GM12865 (cell line): ENCODE data around the gene MOK.

Source experiments
- DNase-seq: peaks from one replicate; pipeline ENCODE4 v3.0.0; 2010; ENCODE audit warnings: low read depth
- H3K4me3 ChIP-seq: 2 replicates; pipeline ENCODE4 v1.5.1; 2011; ENCODE audit warnings: mild to moderate bottlenecking, low read depth, low read length, control low read depth
- CTCF ChIP-seq: IDR thresholded peaks from 2 replicates; pipeline ENCODE4 v1.5.1; 2011; ENCODE audit warnings: low read length, control low read depth, low read depth, inconsistent platforms; ENCODE audit not compliant: insufficient read depth; ENCODE audit errors: missing control alignments

MOK gene

GRCh38 chr14:102230481-102231210 is 74.3 kb downstream of the MOK start:
- no peak overlapping the region for H3K4me3 ChIP-seq
- no peak for TF ChIP-seq CTCF
- DNase-seq: no peak

- DNase-seq: no peak
- TF ChIP-seq CTCF: no peak
- no peak overlapping the region for H3K4me3 ChIP-seq
Observed at GRCh38 chr14:102229739-102230092, 75.2 kb downstream of the MOK start.

- DNase-seq: no peak
- no peak for TF ChIP-seq CTCF
- H3K4me3 ChIP-seq: no peak overlapping the region
Observed at GRCh38 chr14:102229071-102229738, 75.8 kb downstream of the MOK start.

GRCh38 chr14:102227184-102227964 is 77.6 kb downstream of the MOK start:
- H3K4me3 ChIP-seq: no peak overlapping the region
- no peak for TF ChIP-seq CTCF
- no peak for DNase-seq

- no peak for DNase-seq
Observed at GRCh38 chr14:102226356-102227125, 78.4 kb downstream of the MOK start.

More at GRCh38 chr14:102226356-102227125, 78.4 kb downstream of the MOK start:
- TF ChIP-seq CTCF: no peak
- H3K4me3 ChIP-seq: no peak overlapping the region
